Activated CD4-positive, alpha-beta T cell treated with anti-CD3 and anti-CD28 coated beads for 36 hours (primary cell): ENCODE measurements around the gene C5. TPM values are rescaled to one million over a fixed set of nuclear protein-coding genes. Genes with fewer than 3 reads are reported as not detected.

Experiments used
- ATAC-seq: fragments of 200-7000 bp; cut with Tn5 transposase; one replicate; pipeline ENCODE4 v1.10.0; 2021; ENCODE audit warnings: mild to moderate bottlenecking, moderate library complexity
- CTCF ChIA-PET: fragments of 350-600 bp; sonication (Branson Sonifier 250); formaldehyde crosslinking; loops from one replicate; lab custom pipeline; 2021; ENCODE audit warnings: antibody characterized with exemption; lab: Charles Lee
- POLR2A ChIA-PET: fragments of 350-600 bp; sonication (Branson Sonifier 250); formaldehyde crosslinking; loops from one replicate; lab custom pipeline; 2021; ENCODE audit warnings: antibody characterized with exemption, inconsistent platforms; lab: Charles Lee
- DNase-seq: peaks from one replicate; pipeline ENCODE4 v3.0.0-alpha.2; 2020
- H3K27ac Mint-ChIP-seq: one replicate; pipeline ENCODE4 v1.8.0; 2021; ENCODE audit warnings: mixed read lengths
- H3K27me3 Mint-ChIP-seq: one replicate; pipeline ENCODE4 v1.8.0; 2021; ENCODE audit warnings: mixed read lengths
- H3K36me3 Mint-ChIP-seq: one replicate; pipeline ENCODE4 v1.8.0; 2021; ENCODE audit warnings: low read depth, mixed read lengths
- H3K4me1 Mint-ChIP-seq: one replicate; pipeline ENCODE4 v1.8.0; 2021; ENCODE audit warnings: mixed read lengths
- H3K4me3 Mint-ChIP-seq: one replicate; pipeline ENCODE4 v1.8.0; 2021; ENCODE audit warnings: mild to moderate bottlenecking, moderate library complexity, mixed read lengths
- H3K9me3 Mint-ChIP-seq: one replicate; pipeline ENCODE4 v1.8.0; 2021; ENCODE audit warnings: low read depth, mixed read lengths
- intact Hi-C, 2 experiments: fragments of 100-400 bp; cut with DNase I in 1 of 2; cut with micrococcal nuclease in 1 of 2; formaldehyde crosslinking; loops; one replicate each; pipeline versions ENCODE4 v1.14.2 to v1.15.1; 2022 to 2024; cut with DNase I, micrococcal nuclease
- total RNA-seq, 2 experiments: library from RNA; stranded (reverse); gene quantifications; one replicate each; pipeline ENCODE4 v1.2.3, GENCODE V29; 2021

Gene C5
- total RNA-seq, 2 experiments from 2014 or later, result 2.3 to 2.4 TPM

DNA sequence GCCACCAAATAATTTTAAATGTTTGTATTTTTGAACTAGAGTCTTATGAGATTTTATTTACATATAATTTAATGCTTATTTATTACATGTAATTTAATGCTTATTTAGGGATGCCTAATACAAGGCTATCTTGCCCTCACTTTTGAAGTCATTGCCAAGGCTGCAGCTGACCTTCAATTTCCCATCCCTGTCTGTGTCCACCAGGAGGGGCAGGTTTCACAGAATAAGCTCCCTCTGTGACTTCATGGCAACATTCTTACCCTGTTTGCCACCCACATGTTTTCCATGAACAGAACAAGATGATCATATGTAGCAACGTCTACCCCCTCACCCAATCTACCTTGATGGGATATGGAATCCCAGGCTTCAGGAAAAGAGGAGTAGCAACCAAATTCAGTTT, 27.0 kb downstream of the C5 start:
- Mint-ChIP-seq H3K4me3 (no peak overlapping the region), H3K36me3 (no peaks in the 10 kb centered on the region), H3K27me3 (no peaks in the 10 kb centered on the region), H3K4me1 (no peaks in the 10 kb centered on the region), H3K27ac (no peak overlapping the region), H3K9me3 (no peaks in the 10 kb centered on the region)
- ChIA-PET CTCF (interaction anchor here (0.9 to 1.4 kb wide), 3 partner anchors 9 to 43 kb away, joined by 3 to 5 read pairs (median 3); no protein-coding TSS in a partner anchor), POLR2A (no interaction called here)
- no peak for DNase-seq
- no peak for ATAC-seq
- intact Hi-C loops, result no loop called here

GRCh38 chr9:121021301-121021700, 28.8 kb downstream of the C5 start:
- no peak for DNase-seq
- ChIA-PET POLR2A (no interaction called here), CTCF (interaction anchor here (1.0 to 1.5 kb wide), 4 partner anchors 9 to 39 kb away, joined by 3 to 4 read pairs (median 4); no protein-coding TSS in a partner anchor)
- Mint-ChIP-seq H3K4me3 (no peak overlapping the region), H3K27ac (no peak overlapping the region), H3K9me3 (no peaks in the 10 kb centered on the region), H3K4me1 (no peaks in the 10 kb centered on the region), H3K27me3 (no peaks in the 10 kb centered on the region), H3K36me3 (no peaks in the 10 kb centered on the region)
- no peak for ATAC-seq
- intact Hi-C loops, result no loop called here

DNA sequence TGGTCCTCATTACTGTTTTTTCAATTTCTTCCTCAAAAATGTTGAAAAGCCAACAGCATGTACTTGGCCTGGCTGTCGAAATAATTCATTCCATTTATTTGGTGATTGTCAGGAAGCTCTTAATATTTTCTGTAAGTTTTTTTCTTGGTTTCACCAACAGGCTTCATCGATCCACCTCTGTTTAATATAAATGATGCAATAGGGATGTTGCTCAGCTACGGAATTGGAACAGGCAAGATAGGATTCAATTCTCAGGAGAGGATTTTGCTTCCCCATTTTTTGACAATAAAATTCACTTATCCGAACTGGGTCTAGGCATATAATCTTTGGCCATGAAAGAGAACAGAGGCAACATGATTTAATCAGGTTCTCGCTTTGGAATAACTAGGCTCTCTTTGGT, 30.8 kb downstream of the C5 start:
- DNase-seq (no peak), ATAC-seq (no peak)
- intact Hi-C loops, result no loop called here
- Mint-ChIP-seq H3K27me3 (no peaks in the 10 kb centered on the region), H3K4me1 (no peaks in the 10 kb centered on the region), H3K9me3 (no peaks in the 10 kb centered on the region), H3K27ac (no peak overlapping the region), H3K36me3 (no peaks in the 10 kb centered on the region), H3K4me3 (no peak overlapping the region)
- ChIA-PET CTCF (no interaction called here), POLR2A (no interaction called here)

DNA sequence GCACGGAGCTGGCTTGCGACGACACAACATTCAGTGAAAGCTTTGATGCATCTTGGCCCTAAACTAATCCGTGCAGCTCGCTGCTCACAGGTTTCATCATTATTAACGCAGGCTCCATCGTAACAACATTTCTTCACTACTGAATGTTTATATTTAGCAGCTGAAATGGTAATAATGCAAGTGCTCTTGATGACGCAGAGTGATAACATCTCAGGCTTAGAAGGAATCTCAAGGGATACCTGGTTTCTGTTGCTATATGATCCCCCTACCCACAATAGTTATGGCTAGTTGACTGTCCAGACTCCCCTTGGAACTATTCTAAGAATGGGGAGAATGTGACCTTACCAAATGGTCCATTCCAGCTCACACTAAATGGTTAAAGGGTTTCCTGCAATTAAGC, 36.2 kb downstream of the C5 start:
- Mint-ChIP-seq H3K4me1 (peaks cover 4% of the 10 kb centered on the region), H3K9me3 (no peaks in the 10 kb centered on the region), H3K27ac (no peak overlapping the region), H3K27me3 (no peaks in the 10 kb centered on the region), H3K4me3 (no peak overlapping the region), H3K36me3 (no peaks in the 10 kb centered on the region)
- ChIA-PET POLR2A (no interaction called here), CTCF (interaction anchor here (0.6 to 2.3 kb wide), 3 partner anchors 9 to 48 kb away, joined by 4 to 5 read pairs (median 5); no protein-coding TSS in a partner anchor)
- ATAC-seq (no peak), DNase-seq (no peak)
- intact Hi-C loops, result no loop called here

GRCh38 chr9:121009650-121010049, 40.4 kb downstream of the C5 start:
- intact Hi-C loops, result no loop called here
- Mint-ChIP-seq H3K4me3 (no peak overlapping the region), H3K9me3 (no peaks in the 10 kb centered on the region), H3K4me1 (peaks cover 4% of the 10 kb centered on the region), H3K27me3 (no peaks in the 10 kb centered on the region), H3K27ac (no peak overlapping the region), H3K36me3 (no peaks in the 10 kb centered on the region)
- DNase-seq, result peak; percentile 18
- ChIA-PET CTCF (interaction anchor here (1.0 kb wide), 1 partner anchor 26 kb away, joined by 3 read pairs; no protein-coding TSS in a partner anchor), POLR2A (no interaction called here)
- ATAC-seq, result peak; percentile 92

GRCh38 chr9:120999317-120999716, 50.8 kb downstream of the C5 start:
- Mint-ChIP-seq H3K27ac (no peak overlapping the region), H3K9me3 (no peaks in the 10 kb centered on the region), H3K27me3 (no peaks in the 10 kb centered on the region), H3K4me3 (no peak overlapping the region), H3K4me1 (no peaks in the 10 kb centered on the region), H3K36me3 (no peaks in the 10 kb centered on the region)
- ChIA-PET CTCF (interaction anchor here (0.6 to 1.8 kb wide), 2 partner anchors 17 to 192 kb away, joined by 4 to 7 read pairs; no protein-coding TSS in a partner anchor), POLR2A (no interaction called here)
- DNase-seq (no peak), ATAC-seq (no peak)
- intact Hi-C loops, result no loop called here

DNA sequence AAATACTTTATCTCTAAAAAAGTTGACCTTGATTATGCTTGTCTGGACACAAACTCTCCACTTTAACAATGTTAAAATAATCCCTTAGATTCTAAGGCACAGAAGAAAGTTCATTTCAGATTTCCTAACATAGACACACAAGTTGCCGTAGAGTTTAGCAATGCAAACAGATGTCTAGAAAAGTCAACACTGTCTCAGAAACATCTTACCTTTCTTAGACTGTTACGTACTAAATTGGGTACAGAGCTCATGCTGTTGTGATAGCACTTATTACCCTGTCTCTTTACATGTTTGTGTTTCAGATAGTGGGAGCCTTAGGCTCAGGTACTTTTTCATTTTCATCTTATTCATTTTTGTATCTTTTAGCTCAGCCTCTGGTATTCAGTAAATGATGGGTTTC, 52.0 kb downstream of the C5 start:
- no peak overlapping the region for H3K4me3 Mint-ChIP-seq
- CTCF ChIA-PET, result interaction anchor here (0.7 to 1.8 kb wide), 2 partner anchors 16 to 156 kb away, joined by 5 to 7 read pairs; partner anchors contain the start of gene PSMD5
- ATAC-seq (no peak), DNase-seq (no peak)
- no peaks in the 10 kb centered on the region for H3K36me3 Mint-ChIP-seq
- POLR2A ChIA-PET, result interaction anchor here (0.6 kb wide), 1 partner anchor 32 kb away, joined by 3 read pairs; no protein-coding TSS in a partner anchor
- H3K27me3 Mint-ChIP-seq, result no peaks in the 10 kb centered on the region
- no peaks in the 10 kb centered on the region for H3K4me1 Mint-ChIP-seq
- no peak overlapping the region for H3K27ac Mint-ChIP-seq
- intact Hi-C loops, result no loop called here
- no peaks in the 10 kb centered on the region for H3K9me3 Mint-ChIP-seq

GRCh38 chr9:120997502-120997901, 52.6 kb downstream of the C5 start:
- CTCF ChIA-PET, result interaction anchor here (1.8 kb wide), 1 partner anchor 16 kb away, joined by 7 read pairs; no protein-coding TSS in a partner anchor
- no peak for DNase-seq
- no peaks in the 10 kb centered on the region for H3K9me3 Mint-ChIP-seq
- H3K27me3 Mint-ChIP-seq, result no peaks in the 10 kb centered on the region
- POLR2A ChIA-PET, result interaction anchor here (0.6 kb wide), 1 partner anchor 33 kb away, joined by 3 read pairs; no protein-coding TSS in a partner anchor
- no peak overlapping the region for H3K4me3 Mint-ChIP-seq
- no peaks in the 10 kb centered on the region for H3K4me1 Mint-ChIP-seq
- intact Hi-C loops, result no loop called here
- no peak overlapping the region for H3K27ac Mint-ChIP-seq
- ATAC-seq, result no peak
- H3K36me3 Mint-ChIP-seq, result no peaks in the 10 kb centered on the region

GRCh38 chr9:120996409-120996808, 53.7 kb downstream of the C5 start:
- no peak for ATAC-seq
- CTCF ChIA-PET, result no interaction called here

GRCh38 chr9:120989065-120989464, 61.0 kb downstream of the C5 start:
- Mint-ChIP-seq H3K27me3 (no peaks in the 10 kb centered on the region), H3K4me1 (no peaks in the 10 kb centered on the region), H3K4me3 (no peak overlapping the region), H3K27ac (no peak overlapping the region), H3K9me3 (no peaks in the 10 kb centered on the region), H3K36me3 (no peaks in the 10 kb centered on the region)
- ChIA-PET CTCF (interaction anchor here (0.9 kb wide), 1 partner anchor 239 kb away, joined by 3 read pairs; no protein-coding TSS in a partner anchor), POLR2A (no interaction called here)
- DNase-seq (no peak), ATAC-seq (no peak)
- intact Hi-C loops, result loop anchor here in 1 of 2 experiments (10.0 kb wide), 1 partner anchor 416 kb away; no protein-coding TSS in a partner anchor

More at GRCh38 chr9:120996409-120996808, 53.7 kb downstream of the C5 start:
- H3K27me3 Mint-ChIP-seq, result no peaks in the 10 kb centered on the region
- no peak overlapping the region for H3K4me3 Mint-ChIP-seq
- no peak for DNase-seq
- POLR2A ChIA-PET, result no interaction called here
- no peaks in the 10 kb centered on the region for H3K4me1 Mint-ChIP-seq
- no peak overlapping the region for H3K27ac Mint-ChIP-seq
- intact Hi-C loops, result no loop called here
- H3K36me3 Mint-ChIP-seq, result no peaks in the 10 kb centered on the region
- no peaks in the 10 kb centered on the region for H3K9me3 Mint-ChIP-seq

DNA sequence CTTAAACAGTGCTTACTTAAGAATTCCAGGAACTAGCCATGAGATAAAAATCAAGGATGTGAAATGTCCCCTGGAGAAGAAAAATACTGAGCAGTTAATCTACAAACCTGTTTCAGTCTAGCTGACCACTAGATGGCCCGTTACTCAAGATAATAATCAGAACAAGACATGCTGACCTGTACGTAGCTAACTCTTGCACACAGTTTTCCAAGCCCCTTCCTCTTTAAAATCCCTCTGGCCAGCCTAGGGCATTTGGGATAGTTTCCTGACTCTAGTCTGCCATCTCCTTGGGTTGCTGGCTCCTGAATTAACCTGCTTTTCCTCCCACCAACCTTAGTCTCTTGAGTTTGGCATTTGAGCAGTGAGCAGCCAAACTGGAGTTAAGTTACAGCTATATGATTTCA, 64.3 kb downstream of the C5 start:
- H3K4me3 Mint-ChIP-seq, result no peak overlapping the region
- H3K27me3 Mint-ChIP-seq, result no peaks in the 10 kb centered on the region
- intact Hi-C loops, result loop anchor here in 1 of 2 experiments (10.0 kb wide), 1 partner anchor 419 kb away; no protein-coding TSS in a partner anchor
- H3K27ac Mint-ChIP-seq, result no peak overlapping the region
- no peak for ATAC-seq
- ChIA-PET CTCF (interaction anchor here (0.6 to 1.8 kb wide), 6 partner anchors 74 to 328 kb away, joined by 3 to 7 read pairs (median 3); no protein-coding TSS in a partner anchor), POLR2A (no interaction called here)
- H3K4me1 Mint-ChIP-seq, result peaks cover 2% of the 10 kb centered on the region
- no peaks in the 10 kb centered on the region for H3K36me3 Mint-ChIP-seq
- H3K9me3 Mint-ChIP-seq, result no peaks in the 10 kb centered on the region
- no peak for DNase-seq
